Measurements from ENCODE around the gene ADAP2.
"Not testable (repeated sequence)": the region's sequence is repeated elsewhere in the genome, so short reads cannot be mapped to it uniquely, and the experiment has no call there.

ADAP2 gene

GRCh38 chr17:30930495-30930894 lies 8.8 kb downstream of the ADAP2 start:
- no peak for ATAC-seq

- not testable (repeated sequence) for ATAC-seq
These were observed 9.8 kb downstream of the ADAP2 start for GRCh38 chr17:30931582-30931981.

GRCh38 chr17:30933966-30934365 lies 12.2 kb downstream of the ADAP2 start:
- no peak for ATAC-seq

- peak; percentile 43 to 56 for ATAC-seq
These were observed 17.4 kb downstream of the ADAP2 start for GRCh38 chr17:30939051-30939689.

GRCh38 chr17:30942308-30943079 lies 20.7 kb downstream of the ADAP2 start:
- ATAC-seq, result peak in 1 of 2 donors; percentile 24

GRCh38 chr17:30947796-30948195 lies 26.1 kb downstream of the ADAP2 start:
- no peak for ATAC-seq

- ATAC-seq, result no peak
These were observed 28.4 kb downstream of the ADAP2 start for GRCh38 chr17:30950189-30950588.

- ATAC-seq, result no peak
These were observed 29.1 kb downstream of the ADAP2 start for GRCh38 chr17:30950669-30951399.

- ATAC-seq, result no peak
These were observed 31.1 kb downstream of the ADAP2 start for GRCh38 chr17:30952638-30953393.

- ATAC-seq, result no peak
These were observed 32.5 kb downstream of the ADAP2 start for GRCh38 chr17:30954046-30954830.

- no peak for ATAC-seq
These were observed 35.1 kb downstream of the ADAP2 start for GRCh38 chr17:30956764-30957374.

- no peak for ATAC-seq
These were observed 36.0 kb downstream of the ADAP2 start for GRCh38 chr17:30957741-30958140.

- no peak for ATAC-seq
These were observed 36.4 kb downstream of the ADAP2 start for GRCh38 chr17:30958187-30958586.

GRCh38 chr17:30961209-30962188 lies 39.8 kb downstream of the ADAP2 start:
- ATAC-seq, result peak; percentile 64 to 83

GRCh38 chr17:30964312-30964711 lies 42.6 kb downstream of the ADAP2 start:
- ATAC-seq, result not testable (repeated sequence)

- no peak for ATAC-seq
These were observed 43.1 kb downstream of the ADAP2 start for GRCh38 chr17:30964876-30965275.

- no peak for ATAC-seq
These were observed 43.9 kb downstream of the ADAP2 start for GRCh38 chr17:30965686-30966085.

GRCh38 chr17:30967911-30968310 lies 46.2 kb downstream of the ADAP2 start:
- ATAC-seq, result not testable (repeated sequence)

- no peak for ATAC-seq
These were observed 48.5 kb downstream of the ADAP2 start for GRCh38 chr17:30969989-30970830.
